CD14-positive monocyte (primary cell): ENCODE measurements around the gene SPRN. TPM values are rescaled to one million over a fixed set of nuclear protein-coding genes. Genes with fewer than 3 reads are reported as not detected.

Source experiments
- DNase-seq, 3 donors: peaks; one replicate each; pipeline ENCODE4 v3.0.0-alpha.2; 2011 to 2022
- H2AFZ ChIP-seq: 2 replicates; pipeline ENCODE4 v1.6.0; 2012; ENCODE audit warnings: mild to moderate bottlenecking, low read depth, low read length, inconsistent platforms; ENCODE audit not compliant: insufficient read depth, poor library complexity, severe bottlenecking
- H3K27ac ChIP-seq, 2 donors: 1 replicate in 1 of 2; 2 replicates in 1 of 2; pipeline ENCODE4 v1.5.1; 2012 to 2013; ENCODE audit warnings: low read length in 2 of 2, control low read depth in 1 of 2, inconsistent platforms in 1 of 2, low read depth in 1 of 2, mild to moderate bottlenecking in 1 of 2
- H3K27me3 ChIP-seq, 2 donors: one replicate each; pipeline versions ENCODE4 v1.6.0 to v1.6.1; 2011 to 2013; ENCODE audit warnings: low read length in 2 of 2; ENCODE audit not compliant: control insufficient read depth in 2 of 2, insufficient read depth in 2 of 2
- H3K36me3 ChIP-seq, 2 donors: replicated peaks in 1 of 2; 1 replicate in 1 of 2; 2 replicates in 1 of 2; pipeline versions ENCODE4 v1.5.1 to v1.6.1; 2012 to 2013; ENCODE audit warnings: low read length in 2 of 2, control low read depth in 1 of 2, inconsistent platforms in 1 of 2, mild to moderate bottlenecking in 1 of 2; ENCODE audit not compliant: insufficient read depth in 2 of 2, control insufficient read depth in 1 of 2
- H3K4me1 ChIP-seq, 2 donors: 1 replicate in 1 of 2; 2 replicates in 1 of 2; pipeline versions ENCODE4 v1.5.1 to v1.6.1; 2012 to 2013; ENCODE audit warnings: low read length in 2 of 2, control low read depth in 1 of 2, inconsistent platforms in 1 of 2, mild to moderate bottlenecking in 1 of 2, moderate library complexity in 1 of 2; ENCODE audit not compliant: insufficient read depth in 2 of 2, control insufficient read depth in 1 of 2
- H3K4me2 ChIP-seq: replicated peaks from 2 replicates; pipeline ENCODE3; 2012; ENCODE audit warnings: low read length, moderate library complexity, mild to moderate bottlenecking; ENCODE audit not compliant: poor library complexity, severe bottlenecking; ENCODE audit errors: extremely low read depth
- H3K4me3 ChIP-seq, 3 experiments: fragments of 200-600 bp in 1 of 3; sonication (generic) in 1 of 3; replicated peaks in 1 of 3; 1 replicate in 2 of 3; 2 replicates in 1 of 3; pipeline ENCODE4 v1.5.1; 2011 to 2013; ENCODE audit warnings: low read length in 3 of 3, mild to moderate bottlenecking in 3 of 3, control low read depth in 2 of 3, low read depth in 2 of 3, inconsistent platforms in 1 of 3, moderate library complexity in 1 of 3
- H3K79me2 ChIP-seq: 2 replicates; pipeline ENCODE4 v1.6.0; 2012; ENCODE audit warnings: mild to moderate bottlenecking, control low read depth, inconsistent platforms, low read length, moderate library complexity; ENCODE audit not compliant: insufficient read depth
- H3K9ac ChIP-seq: 2 replicates; pipeline ENCODE4 v1.6.0; 2017; ENCODE audit warnings: low read length, mild to moderate bottlenecking; ENCODE audit not compliant: insufficient read depth, poor library complexity, severe bottlenecking
- H3K9me3 ChIP-seq, 2 donors: replicated peaks in 1 of 2; 1 replicate in 1 of 2; 2 replicates in 1 of 2; pipeline versions ENCODE4 v1.5.1 to v1.6.1; 2012 to 2013; ENCODE audit warnings: low read length in 2 of 2, control low read depth in 1 of 2; ENCODE audit not compliant: control insufficient read depth in 1 of 2, insufficient read depth in 1 of 2
- H4K20me1 ChIP-seq: 2 replicates; pipeline ENCODE4 v1.6.0; 2012; ENCODE audit warnings: mild to moderate bottlenecking, low read length, control low read depth, moderate library complexity; ENCODE audit not compliant: insufficient read depth
- H3K27ac Mint-ChIP-seq, 7 donors: one replicate each; pipeline ENCODE4 v1.8.0; 2020; ENCODE audit warnings: mild to moderate bottlenecking in 7 of 7, mixed read lengths in 7 of 7, moderate library complexity in 6 of 7, inconsistent platforms in 2 of 7
- H3K27me3 Mint-ChIP-seq, 3 donors: one replicate each; pipeline ENCODE4 v1.8.0; 2021 to 2022; ENCODE audit warnings: low read depth in 3 of 3, mild to moderate bottlenecking in 3 of 3, mixed read lengths in 3 of 3, moderate library complexity in 3 of 3, inconsistent platforms in 1 of 3
- H3K36me3 Mint-ChIP-seq, 2 donors: one replicate each; pipeline ENCODE4 v1.8.0; 2020; ENCODE audit warnings: mixed read lengths in 2 of 2, inconsistent platforms in 1 of 2, mild to moderate bottlenecking in 1 of 2
- H3K4me1 Mint-ChIP-seq: one replicate; pipeline ENCODE4 v1.8.0; 2020; ENCODE audit warnings: mild to moderate bottlenecking, mixed read lengths
- H3K4me3 Mint-ChIP-seq, 2 donors: one replicate each; pipeline ENCODE4 v1.8.0; 2020; ENCODE audit warnings: mild to moderate bottlenecking in 2 of 2, mixed read lengths in 2 of 2, moderate library complexity in 1 of 2
- H3K9me3 Mint-ChIP-seq, 7 donors: one replicate each; pipeline ENCODE4 v1.8.0; 2020 to 2022; ENCODE audit warnings: mixed read lengths in 7 of 7, mild to moderate bottlenecking in 6 of 7, moderate library complexity in 6 of 7, inconsistent platforms in 2 of 7
- WGBS: methylation state at CpG from one replicate; pipeline ENCODE4 v1.1.5; 2013; ENCODE audit warnings: missing lambda C conversion rate; ENCODE audit not compliant: insufficient coverage; 5-methylcytosine and 5-hydroxymethylcytosine counted together
- intact Hi-C, 2 donors: fragments of 100-400 bp; cut with micrococcal nuclease; formaldehyde crosslinking; loops; one replicate each; pipeline versions ENCODE4 v1.15.0 to v1.15.1; 2023
- polyA plus RNA-seq, 3 donors: library from polyadenylated mRNA; depleted of rRNA in 1 of 3; unstranded in 2 of 3; stranded (reverse) in 1 of 3; fragments of 300-500 nt in 2 of 3; fragments of >200 nt in 1 of 3; fragmentation: Illumina TruSeq in 2 of 3; gene quantifications; 1 replicate in 2 of 3; 2 replicates in 1 of 3; pipeline ENCODE4 v1.2.3, GENCODE V29; 2012 to 2021
- TF ChIP-seq, protein P1 (sequence below): fragments of 200-600 bp; IDR thresholded peaks from one replicate; pipeline ENCODE4 v1.8.0; 2022; ENCODE audit warnings: antibody characterized with exemption, mild to moderate bottlenecking

Gene SPRN
- polyA plus RNA-seq, 3 donors, result not detected

DNA sequence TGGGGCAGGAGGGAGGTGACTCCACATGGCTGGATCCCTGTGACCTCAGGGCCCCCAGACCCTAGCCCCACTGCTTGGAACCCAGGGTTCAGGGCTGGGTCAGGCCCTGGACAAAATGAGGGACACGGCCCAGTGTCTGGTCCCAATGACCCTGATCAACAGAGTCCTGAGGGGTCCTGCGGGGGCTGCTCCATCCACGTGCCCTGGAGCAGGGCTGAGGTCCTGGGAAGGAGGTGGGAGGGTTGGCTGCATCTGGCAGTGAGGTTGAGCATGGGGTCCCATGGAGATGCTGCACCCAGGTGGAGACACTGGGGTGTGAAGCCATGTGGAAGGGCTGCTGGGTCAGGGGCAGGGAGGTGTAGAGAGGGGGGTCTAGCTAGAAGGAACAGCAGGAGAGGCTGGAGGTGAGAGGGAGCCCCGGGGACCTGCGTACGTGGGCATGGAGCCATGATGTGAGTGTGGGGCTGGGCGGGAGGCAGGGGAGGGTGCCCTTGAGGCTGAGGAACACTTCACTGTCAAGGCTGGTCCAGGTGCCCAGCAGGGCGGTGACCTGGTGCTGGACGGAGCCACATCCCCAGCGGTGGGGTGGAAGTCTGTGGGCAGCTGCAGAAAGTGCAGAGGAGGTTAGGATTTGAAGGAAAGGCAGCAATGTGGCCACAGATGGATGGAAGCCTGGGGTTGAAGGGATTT, 29.9 kb upstream of the SPRN start:
- Histone ChIP-seq H3K27ac (no peak overlapping the region), H3K36me3 (no peaks in the 10 kb centered on the region), H3K4me1 (no peaks in the 10 kb centered on the region), H3K4me3 (no peak overlapping the region), H2AFZ (no peak overlapping the region), H4K20me1 (no peaks in the 10 kb centered on the region), H3K9me3 (peaks cover 2 to 3% of the 10 kb centered on the region in 2 donors), H3K79me2 (no peaks in the 10 kb centered on the region), H3K27me3 (peaks cover 0 to under 1% of the 10 kb centered on the region in 2 donors), H3K4me2 (no peak overlapping the region), H3K9ac (no peak overlapping the region)
- H3K9me3 Mint-ChIP-seq, result peaks cover 2 to 12% (median 3%) of the 10 kb centered on the region in 7 donors
- TF ChIP-seq, protein P1, sequence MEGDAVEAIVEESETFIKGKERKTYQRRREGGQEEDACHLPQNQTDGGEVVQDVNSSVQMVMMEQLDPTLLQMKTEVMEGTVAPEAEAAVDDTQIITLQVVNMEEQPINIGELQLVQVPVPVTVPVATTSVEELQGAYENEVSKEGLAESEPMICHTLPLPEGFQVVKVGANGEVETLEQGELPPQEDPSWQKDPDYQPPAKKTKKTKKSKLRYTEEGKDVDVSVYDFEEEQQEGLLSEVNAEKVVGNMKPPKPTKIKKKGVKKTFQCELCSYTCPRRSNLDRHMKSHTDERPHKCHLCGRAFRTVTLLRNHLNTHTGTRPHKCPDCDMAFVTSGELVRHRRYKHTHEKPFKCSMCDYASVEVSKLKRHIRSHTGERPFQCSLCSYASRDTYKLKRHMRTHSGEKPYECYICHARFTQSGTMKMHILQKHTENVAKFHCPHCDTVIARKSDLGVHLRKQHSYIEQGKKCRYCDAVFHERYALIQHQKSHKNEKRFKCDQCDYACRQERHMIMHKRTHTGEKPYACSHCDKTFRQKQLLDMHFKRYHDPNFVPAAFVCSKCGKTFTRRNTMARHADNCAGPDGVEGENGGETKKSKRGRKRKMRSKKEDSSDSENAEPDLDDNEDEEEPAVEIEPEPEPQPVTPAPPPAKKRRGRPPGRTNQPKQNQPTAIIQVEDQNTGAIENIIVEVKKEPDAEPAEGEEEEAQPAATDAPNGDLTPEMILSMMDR, result no peak
- WGBS, result 94% methylated on average over 8 of the region's 10 CpGs
- H3K27ac Mint-ChIP-seq, result no peak overlapping the region
- no peaks in the 10 kb centered on the region for H3K4me1 Mint-ChIP-seq
- intact Hi-C loops, result no loop called here
- H3K4me3 Mint-ChIP-seq, result no peak overlapping the region
- no peaks in the 10 kb centered on the region for H3K36me3 Mint-ChIP-seq
- DNase-seq, result no peak
- H3K27me3 Mint-ChIP-seq, result peaks cover 0 to 6% (median 4%) of the 10 kb centered on the region in 3 donors

DNA sequence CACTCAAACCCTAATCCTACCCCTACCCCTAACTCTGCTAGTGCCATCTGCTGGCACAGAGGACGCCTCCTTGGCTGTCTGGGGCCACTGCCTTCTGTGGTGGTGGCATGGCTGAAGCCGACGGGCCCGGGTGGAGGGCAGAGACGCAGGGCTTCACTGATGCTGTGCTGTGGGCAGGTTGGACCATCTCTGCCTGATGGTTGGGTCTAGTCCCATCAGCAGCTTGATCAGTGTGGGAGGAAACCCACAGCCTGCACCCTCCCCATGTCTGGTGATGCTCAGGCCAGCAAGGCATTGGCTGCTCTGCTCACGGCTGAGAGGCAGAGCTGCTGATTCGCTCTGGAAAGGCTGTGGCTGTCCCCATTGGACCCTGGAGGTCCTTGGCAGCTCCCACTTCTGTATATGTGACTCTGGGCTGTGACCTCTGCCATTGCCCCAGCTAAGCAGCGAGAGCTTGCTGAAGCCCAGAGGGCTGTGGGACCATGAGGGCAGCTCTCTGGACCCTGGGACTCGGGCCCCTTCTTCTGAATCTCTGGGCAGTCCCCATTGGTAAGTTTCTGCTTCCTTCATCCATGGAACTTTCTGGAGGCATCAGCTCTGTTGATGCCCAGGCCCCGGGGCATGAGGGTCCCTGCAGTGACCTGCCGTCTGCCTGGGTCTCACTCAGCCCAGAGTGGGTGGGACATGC, 29.2 kb upstream of the SPRN start, which contains the start of gene SCART1:
TSS of gene SCART1 (plus strand) at position 430 of the 688 bp plus-strand sequence. CDS start at position 483, 53 bp downstream.
- Histone ChIP-seq H3K79me2 (no peaks in the 10 kb centered on the region), H3K9ac (no peak within 1 kb of the TSS), H3K4me3 (no peak within 1 kb of the TSS), H4K20me1 (no peaks in the 10 kb centered on the region), H3K27ac (no peak within 1 kb of the TSS), H3K36me3 (no peaks in the 10 kb centered on the region), H3K4me1 (no peaks in the 10 kb centered on the region), H3K4me2 (no peak within 1 kb of the TSS), H3K9me3 (peaks cover 3 to 9% of the 10 kb centered on the region in 2 donors), H2AFZ (no peak within 1 kb of the TSS), H3K27me3 (peaks cover 0 to 2% of the 10 kb centered on the region in 2 donors)
- H3K27ac Mint-ChIP-seq, result no peak within 1 kb of the TSS
- H3K9me3 Mint-ChIP-seq, result peaks cover 2 to 10% (median 9%) of the 10 kb centered on the region in 7 donors
- H3K4me3 Mint-ChIP-seq, result no peak within 1 kb of the TSS
- peaks cover 0 to 4% (median 4%) of the 10 kb centered on the region in 3 donors for H3K27me3 Mint-ChIP-seq
- WGBS, result 94% methylated on average over 11 of the region's 11 CpGs
- H3K36me3 Mint-ChIP-seq, result no peaks in the 10 kb centered on the region
- no peak for DNase-seq
- intact Hi-C loops, result no loop called here
- TF ChIP-seq, protein P1, result no peak
- no peaks in the 10 kb centered on the region for H3K4me1 Mint-ChIP-seq
